Peyer's patch (tissue), 4 donors: ENCODE measurements around the gene HTR2C. TPM values are rescaled to one million over a fixed set of nuclear protein-coding genes. Genes with fewer than 3 reads are reported as not detected.

Experiments used
- DNase-seq, 3 donors: peaks; one replicate each; pipeline ENCODE4 v3.0.0-alpha.2; 2017 to 2019
- H3K27ac ChIP-seq, 4 donors: fragments of 200-600 bp; sonication (generic); one replicate each; pipeline ENCODE4 v1.5.1; 2016 to 2019
- H3K27me3 ChIP-seq, 2 donors: fragments of 200-600 bp; sonication (generic); one replicate each; pipeline ENCODE4 v1.5.1; 2019
- H3K36me3 ChIP-seq, 3 donors: fragments of 200-600 bp; sonication (generic); one replicate each; pipeline ENCODE4 v1.5.1; 2016 to 2019
- H3K4me1 ChIP-seq, 4 donors: fragments of 200-600 bp; sonication (generic); one replicate each; pipeline ENCODE4 v1.5.1; 2016 to 2019
- H3K4me3 ChIP-seq, 4 donors: fragments of 200-600 bp; sonication (generic); 1 replicate in 3 of 4; 2 replicates in 1 of 4; pipeline ENCODE4 v1.5.1; 2016 to 2019; ENCODE audit warnings: mild to moderate bottlenecking in 1 of 4
- H3K9me3 ChIP-seq, 4 donors: fragments of 200-600 bp; sonication (generic); one replicate each; pipeline ENCODE4 v1.5.1; 2016 to 2019; ENCODE audit warnings: mild to moderate bottlenecking in 1 of 4
- CTCF ChIP-seq, 6 experiments: fragments of 450-650 bp in 4 of 6; fragments of 200-600 bp in 2 of 6; sonication (generic) in 1 of 6; IDR thresholded peaks; one replicate each; pipeline ENCODE4 v1.5.1; 2017 to 2019; ENCODE audit warnings: antibody characterized with exemption in 6 of 6, mild to moderate bottlenecking in 3 of 6, moderate library complexity in 1 of 6
- POLR2A ChIP-seq, 2 donors: fragments of 450-650 bp; IDR thresholded peaks; one replicate each; pipeline ENCODE4 v1.5.1; 2017; ENCODE audit warnings: antibody characterized with exemption in 2 of 2, mild to moderate bottlenecking in 2 of 2, moderate library complexity in 2 of 2
- total RNA-seq, 4 donors: library from RNA; depleted of rRNA; stranded (reverse); fragments of >200 nt; gene quantifications; one replicate each; pipeline ENCODE4 v1.1.0, GENCODE V29; 2016

The HTR2C gene
- total RNA-seq, 4 donors from 2014 or later = not detected

- TF ChIP-seq POLR2A (IDR thresholded peaks at IDR 0.05) = no peak
- Histone ChIP-seq H3K4me3 (no peak overlapping the region), H3K9me3 (no peaks in the 10 kb centered on the region), H3K27ac (no peak overlapping the region), H3K4me1 (no peaks in the 10 kb centered on the region), H3K36me3 (no peaks in the 10 kb centered on the region), H3K27me3 (no peaks in the 10 kb centered on the region)
- no peak for DNase-seq
Measured at GRCh38 chrX:114717921-114718320, 134.0 kb downstream of the HTR2C start.

DNA sequence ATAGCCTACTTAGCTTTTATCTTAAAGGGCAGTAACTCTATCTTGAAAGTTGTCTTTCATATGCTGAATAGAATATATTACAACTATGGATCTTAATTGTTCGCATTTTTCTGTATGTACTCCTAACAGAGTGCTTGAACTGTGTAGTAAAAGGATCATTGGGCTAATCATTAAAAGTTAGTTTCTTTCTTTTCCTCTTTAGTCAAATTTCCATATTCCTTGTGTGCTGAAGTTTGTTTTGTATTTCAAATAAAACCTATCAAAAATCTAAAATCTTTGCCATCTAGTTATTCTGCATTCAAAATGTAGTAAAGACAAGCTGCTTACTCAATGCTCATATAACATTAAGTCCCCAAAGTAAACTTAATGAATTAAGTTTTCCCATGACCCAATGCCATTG lies 182.7 kb downstream of the HTR2C start:
- Histone ChIP-seq H3K9me3 (no peaks in the 10 kb centered on the region), H3K4me1 (no peaks in the 10 kb centered on the region), H3K27ac (no peak overlapping the region), H3K27me3 (no peaks in the 10 kb centered on the region), H3K4me3 (no peak overlapping the region), H3K36me3 (no peaks in the 10 kb centered on the region)
- no peak for DNase-seq
- TF ChIP-seq CTCF (IDR thresholded peaks at IDR 0.05) (no peak), POLR2A (IDR thresholded peaks at IDR 0.05) (no peak)

DNA sequence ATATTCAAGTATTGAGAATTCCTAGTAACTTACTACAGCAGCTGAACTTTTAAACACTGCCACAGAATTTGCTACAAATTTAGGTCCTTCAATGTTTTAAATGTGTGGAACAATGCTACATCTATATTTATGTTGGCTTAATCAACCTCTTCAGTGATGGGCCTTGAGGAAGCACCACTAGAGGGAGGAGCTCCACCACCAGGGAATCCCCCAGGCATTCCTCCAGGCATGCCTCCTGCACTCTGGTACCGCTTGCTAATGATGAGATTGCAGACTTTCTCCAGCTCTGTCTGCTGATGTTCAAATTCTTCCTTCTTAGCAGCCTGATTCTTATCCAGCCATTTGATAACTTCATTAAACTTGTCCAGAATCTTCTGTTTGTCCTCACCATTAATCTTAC lies 190.8 kb downstream of the HTR2C start:
- Histone ChIP-seq H3K36me3 (no peaks in the 10 kb centered on the region), H3K4me1 (no peaks in the 10 kb centered on the region), H3K27me3 (no peaks in the 10 kb centered on the region), H3K4me3 (no peak overlapping the region), H3K27ac (no peak overlapping the region), H3K9me3 (no peaks in the 10 kb centered on the region)
- DNase-seq = no peak
- TF ChIP-seq POLR2A (IDR thresholded peaks at IDR 0.05) = no peak
- no peak for TF ChIP-seq CTCF (IDR thresholded peaks at IDR 0.05)

DNA sequence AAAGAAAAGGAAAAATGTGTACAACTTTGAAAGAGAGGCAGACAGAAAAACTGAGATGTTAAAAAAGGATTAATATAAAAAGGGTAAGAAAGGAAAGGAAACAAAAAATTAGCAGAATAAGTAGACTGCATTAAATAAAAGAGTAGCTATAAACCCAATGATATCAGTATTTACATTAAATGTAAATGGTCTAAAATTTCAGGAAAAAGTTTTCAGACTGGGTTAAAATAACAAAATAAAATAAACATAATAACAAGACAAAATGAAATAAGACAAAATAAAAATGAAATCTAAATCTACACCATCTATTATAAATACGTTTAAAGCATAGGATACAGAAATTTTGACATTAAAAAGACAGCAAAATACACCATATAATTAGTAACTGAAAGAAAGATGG lies 199.0 kb downstream of the HTR2C start:
- H3K27ac ChIP-seq = no peak overlapping the region
- no peak overlapping the region for H3K4me3 ChIP-seq
- DNase-seq = no peak
- H3K27me3 ChIP-seq = no peaks in the 10 kb centered on the region
- H3K9me3 ChIP-seq = no peaks in the 10 kb centered on the region
- no peaks in the 10 kb centered on the region for H3K36me3 ChIP-seq
- TF ChIP-seq CTCF (IDR thresholded peaks at IDR 0.05) = no peak
- TF ChIP-seq POLR2A (IDR thresholded peaks at IDR 0.05) = no peak
- H3K4me1 ChIP-seq = no peaks in the 10 kb centered on the region

- H3K4me1 ChIP-seq = no peaks in the 10 kb centered on the region
- no peaks in the 10 kb centered on the region for H3K36me3 ChIP-seq
- no peak for TF ChIP-seq CTCF (IDR thresholded peaks at IDR 0.05)
- no peak overlapping the region for H3K27ac ChIP-seq
- no peaks in the 10 kb centered on the region for H3K27me3 ChIP-seq
- no peak overlapping the region for H3K4me3 ChIP-seq
- no peak for DNase-seq
- no peaks in the 10 kb centered on the region for H3K9me3 ChIP-seq
Measured at GRCh38 chrX:114787061-114787460, 203.2 kb downstream of the HTR2C start.

DNA sequence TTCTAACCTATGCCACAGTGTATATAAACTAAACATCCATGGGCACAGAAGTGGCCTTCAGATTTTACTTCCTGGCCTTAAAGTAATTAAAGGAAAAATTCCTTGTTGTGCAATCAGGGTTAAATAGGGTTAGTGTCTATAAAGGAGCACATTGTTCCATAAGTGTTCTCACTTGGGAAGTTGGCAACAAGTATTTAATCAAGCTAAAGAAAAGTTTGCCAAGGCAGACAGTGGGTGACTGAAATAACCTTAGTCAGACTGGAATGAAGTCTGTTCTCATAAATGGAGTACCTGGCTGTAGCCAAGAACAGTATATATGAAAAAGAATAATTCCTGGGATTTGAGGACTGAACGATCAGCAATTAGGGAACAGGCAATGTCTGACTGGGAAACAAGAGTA lies 213.6 kb downstream of the HTR2C start:
- H3K36me3 ChIP-seq = no peaks in the 10 kb centered on the region
- no peak overlapping the region for H3K27ac ChIP-seq
- no peaks in the 10 kb centered on the region for H3K4me1 ChIP-seq
- DNase-seq = no peak
- H3K4me3 ChIP-seq = no peak overlapping the region
- no peak for TF ChIP-seq POLR2A (IDR thresholded peaks at IDR 0.05)
- no peak for TF ChIP-seq CTCF (IDR thresholded peaks at IDR 0.05)
- H3K27me3 ChIP-seq = no peaks in the 10 kb centered on the region
- H3K9me3 ChIP-seq = no peaks in the 10 kb centered on the region
